ENCODE data around the gene SVIL. TPM values are rescaled to one million over a fixed set of nuclear protein-coding genes. Genes with fewer than 3 reads are reported as not detected.

The SVIL gene
- total and polyA plus RNA-seq, 2 donors (not counting 1 experiment from before 2014, with no cell fraction given) = 0.74 to 0.88 TPM

GRCh38 chr10:29435809-29436501 is 198.8 kb downstream of the SVIL start:
- H4K20me1 ChIP-seq (ENCODE audit: control insufficient read depth, insufficient read depth, low read length, poor library complexity, severe bottlenecking) = no peaks in the 10 kb centered on the region
- H3K27ac ChIP-seq (ENCODE audit: low read length in 2 of 2) = no peak overlapping the region
- CTCF ChIA-PET = interaction anchor here (1.4 kb wide), 1 partner anchor 10 kb away, joined by 3 read pairs; no protein-coding TSS in a partner anchor
- Mint-ChIP-seq H3K4me1 (no peaks in the 10 kb centered on the region), H3K9me3 (ENCODE audit: insufficient read depth) (peaks cover 6% of the 10 kb centered on the region), H3K4me3 (no peak overlapping the region), H3K27ac (no peak overlapping the region), H3K27me3 (no peaks in the 10 kb centered on the region)
- TF ChIP-seq EZH2 (IDR thresholded peaks at IDR 0.05; ENCODE audit: borderline replicate concordance, insufficient read depth, low read depth, low read length, poor library complexity, severe bottlenecking) (no peak), CTCF (IDR thresholded peaks at IDR 0.05) (no peak)
- ATAC-seq (ENCODE audit: low read depth) (no peak), DNase-seq (no peak)
- H3K4me3 ChIP-seq (ENCODE audit: control extremely low read depth in 1 of 5, extremely low read depth in 1 of 5, insufficient read depth in 1 of 5, low read depth in 2 of 5, low read length in 4 of 5) = no peak overlapping the region
- no peaks in the 10 kb centered on the region for H3K36me3 ChIP-seq (replicated peaks in 1 of 2; ENCODE audit: control extremely low read depth in 1 of 2, control insufficient read depth in 1 of 2, extremely low read depth in 1 of 2, insufficient read depth in 2 of 2, low read length in 1 of 2)
- no peak overlapping the region for H2AFZ ChIP-seq (ENCODE audit: insufficient read depth, low read depth, low read length, poor library complexity, severe bottlenecking)
- WGBS (ENCODE audit: insufficient coverage) = 90% methylated on average over 2 of the region's 6 CpGs
- H3K27me3 ChIP-seq (replicated peaks in 1 of 4; ENCODE audit: control extremely low read depth in 1 of 4, control insufficient read depth in 3 of 4, insufficient read depth in 4 of 4, low read length in 3 of 4) = no peaks in the 10 kb centered on the region
- H3K4me2 ChIP-seq (replicated peaks; ENCODE audit: low read depth, low read length, poor library complexity, severe bottlenecking) = no peak overlapping the region
- peaks cover 0 to 19% (median 16%) of the 10 kb centered on the region in 3 donors for H3K9me3 ChIP-seq (ENCODE audit: control extremely low read depth in 1 of 3, control insufficient read depth in 2 of 3, insufficient read depth in 1 of 3, low read length in 2 of 3)
- no peaks in the 10 kb centered on the region for H3K79me2 ChIP-seq (ENCODE audit: control insufficient read depth, insufficient read depth, low read length)
- intact Hi-C loops (cut with micrococcal nuclease) = no loop called here
- no peaks in the 10 kb centered on the region for H3K4me1 ChIP-seq (ENCODE audit: control insufficient read depth in 2 of 2, insufficient read depth in 2 of 2, low read length in 2 of 2)
- H3K9ac ChIP-seq (ENCODE audit: low read length) = no peak overlapping the region
- POLR2A ChIA-PET = no interaction called here

GRCh38 chr10:29434111-29434510 is 200.7 kb downstream of the SVIL start:
- H4K20me1 ChIP-seq (ENCODE audit: control insufficient read depth, insufficient read depth, low read length, poor library complexity, severe bottlenecking) = no peaks in the 10 kb centered on the region
- CTCF ChIA-PET = no interaction called here
- H3K4me2 ChIP-seq (replicated peaks; ENCODE audit: low read depth, low read length, poor library complexity, severe bottlenecking) = no peak overlapping the region
- no peaks in the 10 kb centered on the region for H3K79me2 ChIP-seq (ENCODE audit: control insufficient read depth, insufficient read depth, low read length)
- H3K27me3 Mint-ChIP-seq = no peaks in the 10 kb centered on the region
- no peak overlapping the region for H3K9ac ChIP-seq (ENCODE audit: low read length)
- H3K4me3 ChIP-seq (ENCODE audit: control extremely low read depth in 1 of 5, extremely low read depth in 1 of 5, insufficient read depth in 1 of 5, low read depth in 2 of 5, low read length in 4 of 5) = no peak overlapping the region
- no peak overlapping the region for H3K4me3 Mint-ChIP-seq
- no peak for ATAC-seq (ENCODE audit: low read depth)
- no peaks in the 10 kb centered on the region for H3K27me3 ChIP-seq (replicated peaks in 1 of 4; ENCODE audit: control extremely low read depth in 1 of 4, control insufficient read depth in 3 of 4, insufficient read depth in 4 of 4, low read length in 3 of 4)
- H3K27ac ChIP-seq (ENCODE audit: low read length in 2 of 2) = no peak overlapping the region
- no peak overlapping the region for H2AFZ ChIP-seq (ENCODE audit: insufficient read depth, low read depth, low read length, poor library complexity, severe bottlenecking)
- no peak overlapping the region for H3K27ac Mint-ChIP-seq
- TF ChIP-seq EZH2 (IDR thresholded peaks at IDR 0.05; ENCODE audit: borderline replicate concordance, insufficient read depth, low read depth, low read length, poor library complexity, severe bottlenecking) (no peak), CTCF (IDR thresholded peaks at IDR 0.05) (no peak)
- intact Hi-C loops (cut with micrococcal nuclease) = no loop called here
- H3K4me1 Mint-ChIP-seq = no peaks in the 10 kb centered on the region
- POLR2A ChIA-PET = no interaction called here
- DNase-seq = no peak
- H3K9me3 Mint-ChIP-seq (ENCODE audit: insufficient read depth) = peaks cover 3% of the 10 kb centered on the region
- no peaks in the 10 kb centered on the region for H3K4me1 ChIP-seq (ENCODE audit: control insufficient read depth in 2 of 2, insufficient read depth in 2 of 2, low read length in 2 of 2)
- no peaks in the 10 kb centered on the region for H3K36me3 ChIP-seq (replicated peaks in 1 of 2; ENCODE audit: control extremely low read depth in 1 of 2, control insufficient read depth in 1 of 2, extremely low read depth in 1 of 2, insufficient read depth in 2 of 2, low read length in 1 of 2)
- H3K9me3 ChIP-seq (ENCODE audit: control extremely low read depth in 1 of 3, control insufficient read depth in 2 of 3, insufficient read depth in 1 of 3, low read length in 2 of 3) = peaks cover 0 to 15% (median 13%) of the 10 kb centered on the region in 3 donors
